Measurements from ENCODE around the gene EPAS1. TPM values are rescaled to one million over a fixed set of nuclear protein-coding genes. Genes with fewer than 3 reads are reported as not detected.
A peak's percentile ranks its signal among the peaks of the same experiment; 100 is the strongest.

Gene EPAS1
- total and polyA plus RNA-seq, 9 of the 15 experiments (the other 6 are each of a cell fraction or from before 2014, with no cell fraction given), result 0.25 to 11.2 (median 4.1) TPM

- TF ChIP-seq STAT6 (CRISPR knock-in tag; IDR thresholded peaks at IDR 0.05), result no peak
- TF ChIP-seq, protein P1, sequence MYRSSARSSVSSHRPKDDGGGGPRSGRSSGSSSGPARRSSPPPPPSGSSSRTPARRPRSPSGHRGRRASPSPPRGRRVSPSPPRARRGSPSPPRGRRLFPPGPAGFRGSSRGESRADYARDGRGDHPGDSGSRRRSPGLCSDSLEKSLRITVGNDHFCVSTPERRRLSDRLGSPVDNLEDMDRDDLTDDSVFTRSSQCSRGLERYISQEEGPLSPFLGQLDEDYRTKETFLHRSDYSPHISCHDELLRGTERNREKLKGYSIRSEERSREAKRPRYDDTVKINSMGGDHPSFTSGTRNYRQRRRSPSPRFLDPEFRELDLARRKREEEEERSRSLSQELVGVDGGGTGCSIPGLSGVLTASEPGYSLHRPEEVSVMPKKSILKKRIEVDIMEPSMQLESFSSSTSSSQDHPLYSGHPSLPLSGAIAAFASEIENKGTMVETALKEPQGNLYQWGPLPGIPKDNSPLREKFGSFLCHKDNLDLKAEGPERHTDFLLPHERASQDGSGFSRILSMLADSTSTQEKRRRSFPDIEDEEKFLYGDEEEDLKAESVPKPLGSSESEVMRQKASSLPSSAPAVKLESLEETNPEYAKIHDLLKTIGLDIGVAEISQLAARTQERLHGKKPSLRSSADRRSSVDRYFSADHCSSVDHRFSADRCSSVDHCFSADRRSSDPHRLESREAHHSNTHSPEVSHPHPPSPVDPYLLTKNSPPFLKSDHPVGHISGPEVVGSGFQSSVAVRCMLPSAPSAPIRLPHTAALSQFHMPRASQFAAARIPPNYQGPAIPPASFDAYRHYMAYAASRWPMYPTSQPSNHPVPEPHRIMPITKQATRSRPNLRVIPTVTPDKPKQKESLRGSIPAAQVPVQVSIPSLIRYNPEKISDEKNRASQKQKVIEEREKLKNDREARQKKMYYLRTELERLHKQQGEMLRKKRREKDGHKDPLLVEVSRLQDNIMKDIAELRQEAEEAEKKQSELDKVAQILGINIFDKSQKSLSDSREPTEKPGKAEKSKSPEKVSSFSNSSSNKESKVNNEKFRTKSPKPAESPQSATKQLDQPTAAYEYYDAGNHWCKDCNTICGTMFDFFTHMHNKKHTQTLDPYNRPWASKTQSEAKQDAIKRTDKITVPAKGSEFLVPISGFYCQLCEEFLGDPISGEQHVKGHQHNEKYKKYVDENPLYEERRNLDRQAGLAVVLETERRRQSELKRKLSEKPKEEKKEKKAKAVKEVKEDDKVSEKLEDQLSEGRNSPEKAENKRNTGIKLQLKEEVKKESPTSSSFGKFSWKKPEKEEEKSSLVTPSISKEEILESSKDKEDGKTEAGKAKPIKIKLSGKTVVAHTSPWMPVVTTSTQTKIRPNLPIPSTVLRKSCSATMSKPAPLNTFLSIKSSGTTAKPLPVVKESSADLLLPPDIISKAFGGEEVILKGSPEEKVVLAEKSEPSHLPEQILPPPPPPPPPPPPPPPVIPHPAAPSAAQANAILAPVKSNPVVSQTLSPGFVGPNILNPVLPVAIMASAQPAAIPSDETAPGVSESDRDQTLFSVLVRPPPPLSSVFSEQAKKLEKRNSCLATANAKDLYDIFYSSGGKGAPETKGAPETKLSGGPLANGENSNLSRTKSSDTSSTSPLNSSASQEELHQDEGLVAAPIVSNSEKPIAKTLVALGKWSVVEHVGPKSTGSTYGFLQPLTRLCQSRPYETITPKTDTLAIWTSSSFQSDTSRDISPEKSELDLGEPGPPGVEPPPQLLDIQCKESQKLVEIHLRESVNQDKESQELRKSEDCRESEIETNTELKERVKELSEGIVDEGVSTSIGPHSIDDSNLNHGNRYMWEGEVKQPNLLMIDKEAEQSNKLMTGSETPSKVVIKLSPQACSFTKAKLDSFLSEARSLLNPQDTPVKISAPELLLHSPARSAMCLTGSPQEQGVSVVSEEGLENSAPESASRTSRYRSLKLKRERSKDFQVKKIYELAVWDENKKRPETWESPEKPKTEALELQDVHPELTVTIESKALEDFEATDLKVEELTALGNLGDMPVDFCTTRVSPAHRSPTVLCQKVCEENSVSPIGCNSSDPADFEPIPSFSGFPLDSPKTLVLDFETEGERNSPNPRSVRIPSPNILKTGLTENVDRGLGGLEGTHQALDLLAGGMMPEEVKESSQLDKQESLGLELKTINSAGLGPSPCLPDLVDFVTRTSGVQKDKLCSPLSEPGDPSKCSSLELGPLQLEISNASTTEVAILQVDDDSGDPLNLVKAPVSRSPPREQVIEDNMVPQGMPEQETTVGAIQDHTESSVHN (IDR thresholded peaks at IDR 0.05; ENCODE audit: borderline replicate concordance in 1 of 2, low read depth in 1 of 2), result no peak
- TF ChIP-seq, protein P2, sequence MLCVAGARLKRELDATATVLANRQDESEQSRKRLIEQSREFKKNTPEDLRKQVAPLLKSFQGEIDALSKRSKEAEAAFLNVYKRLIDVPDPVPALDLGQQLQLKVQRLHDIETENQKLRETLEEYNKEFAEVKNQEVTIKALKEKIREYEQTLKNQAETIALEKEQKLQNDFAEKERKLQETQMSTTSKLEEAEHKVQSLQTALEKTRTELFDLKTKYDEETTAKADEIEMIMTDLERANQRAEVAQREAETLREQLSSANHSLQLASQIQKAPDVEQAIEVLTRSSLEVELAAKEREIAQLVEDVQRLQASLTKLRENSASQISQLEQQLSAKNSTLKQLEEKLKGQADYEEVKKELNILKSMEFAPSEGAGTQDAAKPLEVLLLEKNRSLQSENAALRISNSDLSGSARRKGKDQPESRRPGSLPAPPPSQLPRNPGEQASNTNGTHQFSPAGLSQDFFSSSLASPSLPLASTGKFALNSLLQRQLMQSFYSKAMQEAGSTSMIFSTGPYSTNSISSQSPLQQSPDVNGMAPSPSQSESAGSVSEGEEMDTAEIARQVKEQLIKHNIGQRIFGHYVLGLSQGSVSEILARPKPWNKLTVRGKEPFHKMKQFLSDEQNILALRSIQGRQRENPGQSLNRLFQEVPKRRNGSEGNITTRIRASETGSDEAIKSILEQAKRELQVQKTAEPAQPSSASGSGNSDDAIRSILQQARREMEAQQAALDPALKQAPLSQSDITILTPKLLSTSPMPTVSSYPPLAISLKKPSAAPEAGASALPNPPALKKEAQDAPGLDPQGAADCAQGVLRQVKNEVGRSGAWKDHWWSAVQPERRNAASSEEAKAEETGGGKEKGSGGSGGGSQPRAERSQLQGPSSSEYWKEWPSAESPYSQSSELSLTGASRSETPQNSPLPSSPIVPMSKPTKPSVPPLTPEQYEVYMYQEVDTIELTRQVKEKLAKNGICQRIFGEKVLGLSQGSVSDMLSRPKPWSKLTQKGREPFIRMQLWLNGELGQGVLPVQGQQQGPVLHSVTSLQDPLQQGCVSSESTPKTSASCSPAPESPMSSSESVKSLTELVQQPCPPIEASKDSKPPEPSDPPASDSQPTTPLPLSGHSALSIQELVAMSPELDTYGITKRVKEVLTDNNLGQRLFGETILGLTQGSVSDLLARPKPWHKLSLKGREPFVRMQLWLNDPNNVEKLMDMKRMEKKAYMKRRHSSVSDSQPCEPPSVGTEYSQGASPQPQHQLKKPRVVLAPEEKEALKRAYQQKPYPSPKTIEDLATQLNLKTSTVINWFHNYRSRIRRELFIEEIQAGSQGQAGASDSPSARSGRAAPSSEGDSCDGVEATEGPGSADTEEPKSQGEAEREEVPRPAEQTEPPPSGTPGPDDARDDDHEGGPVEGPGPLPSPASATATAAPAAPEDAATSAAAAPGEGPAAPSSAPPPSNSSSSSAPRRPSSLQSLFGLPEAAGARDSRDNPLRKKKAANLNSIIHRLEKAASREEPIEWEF (CRISPR knock-in tag; IDR thresholded peaks at IDR 0.05), result no peak
- TF ChIP-seq, protein P3, sequence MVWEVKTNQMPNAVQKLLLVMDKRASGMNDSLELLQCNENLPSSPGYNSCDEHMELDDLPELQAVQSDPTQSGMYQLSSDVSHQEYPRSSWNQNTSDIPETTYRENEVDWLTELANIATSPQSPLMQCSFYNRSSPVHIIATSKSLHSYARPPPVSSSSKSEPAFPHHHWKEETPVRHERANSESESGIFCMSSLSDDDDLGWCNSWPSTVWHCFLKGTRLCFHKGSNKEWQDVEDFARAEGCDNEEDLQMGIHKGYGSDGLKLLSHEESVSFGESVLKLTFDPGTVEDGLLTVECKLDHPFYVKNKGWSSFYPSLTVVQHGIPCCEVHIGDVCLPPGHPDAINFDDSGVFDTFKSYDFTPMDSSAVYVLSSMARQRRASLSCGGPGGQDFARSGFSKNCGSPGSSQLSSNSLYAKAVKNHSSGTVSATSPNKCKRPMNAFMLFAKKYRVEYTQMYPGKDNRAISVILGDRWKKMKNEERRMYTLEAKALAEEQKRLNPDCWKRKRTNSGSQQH (CRISPR knock-in tag; IDR thresholded peaks at IDR 0.05), result no peak
- no peak for TF ChIP-seq HIVEP1 (CRISPR knock-in tag; IDR thresholded peaks at IDR 0.05)
- TF ChIP-seq TAF1 (IDR thresholded peaks at IDR 0.05; ENCODE audit: control insufficient read depth, extremely low read depth, insufficient read depth, low read length, severe bottlenecking), result peak; percentile 90
- no peak for TF ChIP-seq FOXA1 (IDR thresholded peaks at IDR 0.05; ENCODE audit: borderline replicate concordance)
- TF ChIP-seq ZFP1 (CRISPR knock-in tag; IDR thresholded peaks at IDR 0.05), result no peak
These were observed 131.8 kb downstream of the EPAS1 start (continued) for GRCh38 chr2:46428911-46429436.
